HEK293 (cell line): ENCODE data around the gene APCDD1.

Source experiments
- CTCF ChIA-PET: fragments of 350-600 bp; formaldehyde crosslinking; extraction: SDS; loops from one replicate; lab custom pipeline; 2021; ENCODE audit warnings: antibody characterized with exemption; lab: Yijun Ruan, JAX
- POLR2A ChIA-PET: fragments of 300-600 bp; formaldehyde crosslinking; extraction: SDS; loops from one replicate; lab custom pipeline; 2020; ENCODE audit warnings: antibody characterized with exemption, inconsistent platforms; lab: Yijun Ruan, JAX
- H3K27ac ChIP-seq: fragments of 200-500 bp; sonication (Bioruptor generic); 2 replicates; pipeline ENCODE4 v1.5.1; 2014; ENCODE audit warnings: low read depth, low read length, control low read depth, inconsistent platforms; ENCODE audit errors: extremely low read depth
- H3K36me3 ChIP-seq, 2 experiments: fragments of 200-500 bp in 1 of 2; sonication (Bioruptor generic) in 1 of 2; 1 replicate in 1 of 2; 2 replicates in 1 of 2; pipeline ENCODE4 v1.5.1; 2014 to 2017; ENCODE audit warnings: inconsistent platforms in 2 of 2, low read length in 2 of 2; ENCODE audit not compliant: control insufficient read depth in 2 of 2, insufficient read depth in 1 of 2
- H3K4me1 ChIP-seq: fragments of 200-500 bp; sonication (Bioruptor generic); 2 replicates; pipeline ENCODE4 v1.5.1; 2014; ENCODE audit warnings: mild to moderate bottlenecking, low read length, inconsistent platforms; ENCODE audit not compliant: control insufficient read depth, insufficient read depth
- H3K4me3 ChIP-seq: 2 replicates; pipeline ENCODE4 v1.5.1; 2011; ENCODE audit warnings: low read depth, mild to moderate bottlenecking, control low read depth, low read length, moderate library complexity
- H3K9me3 ChIP-seq: fragments of 200-500 bp; sonication (Bioruptor generic); 2 replicates; pipeline ENCODE4 v1.5.1; 2014; ENCODE audit warnings: low read depth, low read length, inconsistent platforms; ENCODE audit not compliant: control insufficient read depth, insufficient read depth
- GFI1B ChIP-seq: fragments of 450-650 bp; formaldehyde crosslinking; IDR thresholded peaks from 2 replicates; pipeline ENCODE4 v1.5.1; 2016; ENCODE audit warnings: missing biosample characterization, missing genetic modification characterization
- KLF1 ChIP-seq: fragments of 450-650 bp; formaldehyde crosslinking; IDR thresholded peaks from 2 replicates; pipeline ENCODE4 v1.5.1; 2016; ENCODE audit warnings: missing biosample characterization, missing genetic modification characterization
- KLF7 ChIP-seq: fragments of 450-650 bp; formaldehyde crosslinking; IDR thresholded peaks from 2 replicates; pipeline ENCODE4 v1.5.1; 2016; ENCODE audit warnings: missing biosample characterization, missing genetic modification characterization, borderline replicate concordance
- PRDM10 ChIP-seq: fragments of 450-650 bp; formaldehyde crosslinking; IDR thresholded peaks from 2 replicates; pipeline ENCODE4 v1.5.1; 2016; ENCODE audit warnings: missing biosample characterization, missing genetic modification characterization
- PRDM6 ChIP-seq: fragments of 450-650 bp; formaldehyde crosslinking; IDR thresholded peaks from 2 replicates; pipeline ENCODE4 v1.5.1; 2017; ENCODE audit warnings: missing biosample characterization, missing genetic modification characterization
- TCF7L2 ChIP-seq: IDR thresholded peaks from 2 replicates; pipeline ENCODE4 v1.6.1; 2011; ENCODE audit warnings: low read depth, mild to moderate bottlenecking, inconsistent platforms, low read length, moderate library complexity, borderline replicate concordance
- ZBTB1 ChIP-seq: fragments of 450-650 bp; formaldehyde crosslinking; IDR thresholded peaks from 2 replicates; pipeline ENCODE4 v1.5.1; 2016; ENCODE audit warnings: missing biosample characterization, missing genetic modification characterization
- ZBTB10 ChIP-seq: fragments of 450-650 bp; formaldehyde crosslinking; IDR thresholded peaks from 2 replicates; pipeline ENCODE4 v1.5.1; 2016; ENCODE audit warnings: missing biosample characterization, missing genetic modification characterization
- ZBTB20 ChIP-seq: fragments of 450-650 bp; formaldehyde crosslinking; IDR thresholded peaks from 2 replicates; pipeline ENCODE4 v1.5.1; 2016; ENCODE audit warnings: missing biosample characterization, missing genetic modification characterization
- ZNF112 ChIP-seq: fragments of 450-650 bp; formaldehyde crosslinking; IDR thresholded peaks from 2 replicates; pipeline ENCODE4 v1.5.0; 2017; ENCODE audit warnings: missing biosample characterization, missing genetic modification characterization
- ZNF114 ChIP-seq: fragments of 450-650 bp; formaldehyde crosslinking; IDR thresholded peaks from 2 replicates; pipeline ENCODE4 v1.5.0; 2017; ENCODE audit warnings: missing biosample characterization, missing genetic modification characterization
- ZNF155 ChIP-seq: fragments of 450-650 bp; formaldehyde crosslinking; IDR thresholded peaks from 2 replicates; pipeline ENCODE4 v1.5.1; 2016; ENCODE audit warnings: missing biosample characterization, missing genetic modification characterization
- ZNF184 ChIP-seq: fragments of 450-650 bp; IDR thresholded peaks from 2 replicates; pipeline ENCODE4 v1.5.1; 2018; ENCODE audit warnings: missing biosample characterization, mild to moderate bottlenecking, missing genetic modification characterization
- ZNF324 ChIP-seq: fragments of 450-650 bp; formaldehyde crosslinking; IDR thresholded peaks from 2 replicates; pipeline ENCODE4 v1.5.1; 2016; ENCODE audit warnings: missing biosample characterization, missing genetic modification characterization
- ZNF394 ChIP-seq: fragments of 450-650 bp; formaldehyde crosslinking; IDR thresholded peaks from 2 replicates; pipeline ENCODE4 v1.5.1; 2016; ENCODE audit warnings: missing biosample characterization, missing genetic modification characterization, mild to moderate bottlenecking, moderate library complexity, borderline replicate concordance
- ZNF398 ChIP-seq: fragments of 450-650 bp; formaldehyde crosslinking; IDR thresholded peaks from 2 replicates; pipeline ENCODE4 v1.5.1; 2017; ENCODE audit warnings: missing biosample characterization, missing genetic modification characterization
- ZNF423 ChIP-seq: fragments of 450-650 bp; formaldehyde crosslinking; IDR thresholded peaks from 2 replicates; pipeline ENCODE4 v1.5.1; 2016; ENCODE audit warnings: missing biosample characterization, missing genetic modification characterization
- ZNF514 ChIP-seq: fragments of 450-650 bp; formaldehyde crosslinking; IDR thresholded peaks from 2 replicates; pipeline ENCODE4 v1.5.1; 2016; ENCODE audit warnings: missing biosample characterization, missing genetic modification characterization
- ZNF521 ChIP-seq: fragments of 450-650 bp; formaldehyde crosslinking; IDR thresholded peaks from 2 replicates; pipeline ENCODE4 v1.5.1; 2017; ENCODE audit warnings: missing biosample characterization, mild to moderate bottlenecking, missing genetic modification characterization
- ZNF580 ChIP-seq: fragments of 450-650 bp; formaldehyde crosslinking; IDR thresholded peaks from 2 replicates; pipeline ENCODE4 v1.5.1; 2016; ENCODE audit warnings: missing biosample characterization, missing genetic modification characterization
- ZNF610 ChIP-seq: fragments of 450-650 bp; formaldehyde crosslinking; IDR thresholded peaks from 2 replicates; pipeline ENCODE4 v1.5.1; 2016; ENCODE audit warnings: missing biosample characterization, missing genetic modification characterization, borderline replicate concordance
- ZNF692 ChIP-seq: fragments of 450-650 bp; formaldehyde crosslinking; IDR thresholded peaks from 2 replicates; pipeline ENCODE4 v1.5.1; 2016; ENCODE audit warnings: missing biosample characterization, missing genetic modification characterization
- ZNF747 ChIP-seq: fragments of 450-650 bp; formaldehyde crosslinking; IDR thresholded peaks from 2 replicates; pipeline ENCODE4 v1.5.1; 2016; ENCODE audit warnings: missing biosample characterization, missing genetic modification characterization
- ZNF785 ChIP-seq: fragments of 450-650 bp; formaldehyde crosslinking; IDR thresholded peaks from 2 replicates; pipeline ENCODE4 v1.5.1; 2016; ENCODE audit warnings: missing biosample characterization, missing genetic modification characterization
- ZNF792 ChIP-seq: fragments of 450-650 bp; formaldehyde crosslinking; IDR thresholded peaks from 2 replicates; pipeline ENCODE4 v1.5.1; 2016; ENCODE audit warnings: missing biosample characterization, missing genetic modification characterization
- ZSCAN30 ChIP-seq: fragments of 450-650 bp; IDR thresholded peaks from 2 replicates; pipeline ENCODE4 v1.5.1; 2018; ENCODE audit warnings: missing biosample characterization, mild to moderate bottlenecking, missing genetic modification characterization, moderate library complexity

APCDD1 gene

GRCh38 chr18:10444314-10445006, 10.0 kb upstream of the APCDD1 start (continued):
- TF ChIP-seq GFI1B (0 out of 2 replicates have a peak, but pooled peaks have one; percentile 34), TCF7L2 (no peak), ZNF155 (tag by site-specific recombination) (no peak), ZBTB1 (tag by site-specific recombination) (no peak), ZNF792 (no peak), KLF7 (no peak), ZNF785 (no peak), ZNF747 (tag by site-specific recombination) (no peak), ZNF521 (no peak), ZNF580 (peak; percentile 65; the same call in 1 of the 2 replicates), ZNF112 (tag by site-specific recombination) (no peak), ZNF184 (tag by site-specific recombination) (no peak), ZNF610 (no peak), PRDM10 (tag by site-specific recombination) (peak; percentile 75), ZNF514 (tag by site-specific recombination) (no peak), KLF1 (peak; percentile 85), ZNF114 (tag by site-specific recombination) (no peak), ZBTB20 (tag by site-specific recombination) (0 out of 2 replicates have a peak, but pooled peaks have one; percentile 20), ZNF423 (no peak), ZNF324 (tag by site-specific recombination) (no peak)
- TF ChIP-seq, all 188 proteins: peak for 20

- CTCF ChIA-PET = no interaction called here
- no peaks in the 10 kb centered on the region for H3K36me3 ChIP-seq
- POLR2A ChIA-PET = no interaction called here
- H3K9me3 ChIP-seq = no peaks in the 10 kb centered on the region
- peaks cover 20% of the 10 kb centered on the region for H3K4me1 ChIP-seq
- no peak overlapping the region for H3K27ac ChIP-seq
- no peak overlapping the region for H3K4me3 ChIP-seq
- TF ChIP-seq ZSCAN30 (peak; percentile 56; the same call in 1 of the 2 replicates), PRDM6 (0 out of 2 replicates have a peak, but pooled peaks have one; percentile 16), ZBTB10 (tag by site-specific recombination) (no peak), ZNF398 (tag by site-specific recombination) (0 out of 2 replicates have a peak, but pooled peaks have one; percentile 24), ZNF692 (tag by site-specific recombination) (peak; percentile 32; the same call in 1 of the 2 replicates), ZNF394 (tag by site-specific recombination) (no peak)
Observed at GRCh38 chr18:10449396-10449795, 5.0 kb upstream of the APCDD1 start.
